Central memory CD4-positive, alpha-beta T cell (primary cell): ENCODE results near the gene SPHKAP.
"Not testable (repeated sequence)": the region's sequence is repeated elsewhere in the genome, so short reads cannot be mapped to it uniquely, and the experiment has no call there.

Source experiments
- DNase-seq: peaks from one replicate; pipeline ENCODE4 v3.0.0; 2022

The SPHKAP gene

GRCh38 chr2:228103379-228103778 lies 78.1 kb downstream of the SPHKAP start:
- DNase-seq = no peak

DNA sequence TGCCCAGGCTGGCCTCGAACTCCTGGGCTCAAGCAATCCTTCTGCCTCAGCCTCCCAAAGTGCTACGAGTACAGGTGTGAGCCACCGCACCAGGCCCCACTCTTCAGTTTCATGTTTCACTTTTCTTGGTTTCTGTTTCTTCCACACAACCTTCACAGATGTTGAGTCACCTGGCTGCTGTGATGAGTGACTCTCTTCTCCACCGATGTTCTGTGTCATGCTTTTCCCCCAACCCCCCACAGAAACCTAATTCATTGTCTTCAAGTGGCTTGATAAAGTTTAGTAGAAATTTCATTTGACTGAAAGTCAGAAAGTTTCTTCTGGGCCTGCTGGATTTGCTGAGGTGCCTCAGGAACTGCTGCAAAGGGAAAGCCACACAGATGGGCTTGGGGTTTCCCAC lies 78.5 kb downstream of the SPHKAP start:
- DNase-seq = no peak

DNA sequence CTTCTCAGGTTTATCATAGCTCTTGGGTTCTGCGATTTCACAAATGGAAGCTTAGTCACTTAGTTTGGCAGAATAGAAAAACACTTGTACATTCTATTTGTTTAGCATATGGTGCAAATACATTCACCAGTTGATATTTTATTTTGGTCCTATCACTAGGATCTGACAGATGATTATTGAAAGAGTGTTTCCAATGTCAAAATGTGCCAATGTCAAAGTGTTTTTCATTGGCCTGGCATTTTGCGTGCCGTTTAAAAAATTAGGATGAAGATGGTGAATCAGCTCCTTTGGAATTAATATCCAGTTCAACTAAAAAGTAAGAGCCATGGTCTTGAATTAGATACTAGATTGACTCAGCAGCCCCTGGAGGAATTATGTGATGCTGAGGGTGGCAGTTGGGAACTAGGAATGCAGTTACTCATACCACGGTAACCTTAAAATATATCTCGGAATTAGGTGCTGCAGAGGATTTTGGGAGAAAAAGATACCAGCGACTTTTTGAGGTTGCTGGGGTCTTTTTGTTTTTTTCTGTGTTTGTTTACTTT lies 87.0 kb downstream of the SPHKAP start:
- DNase-seq = no peak

DNA sequence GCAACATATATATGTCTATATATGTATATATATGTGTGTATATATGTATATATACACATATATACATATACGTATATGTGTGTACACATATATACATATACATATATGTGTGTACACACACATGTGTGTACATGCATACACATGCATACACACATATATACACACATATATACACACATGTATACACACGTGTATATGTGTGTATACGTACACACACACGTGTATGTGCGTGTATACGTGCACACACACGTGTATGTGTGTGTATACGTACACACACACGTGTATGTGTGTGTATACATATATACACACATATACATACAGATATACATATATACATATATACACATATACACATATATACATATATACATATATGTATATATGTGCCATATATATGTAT lies 89.4 kb downstream of the SPHKAP start:
- no peak for DNase-seq

DNA sequence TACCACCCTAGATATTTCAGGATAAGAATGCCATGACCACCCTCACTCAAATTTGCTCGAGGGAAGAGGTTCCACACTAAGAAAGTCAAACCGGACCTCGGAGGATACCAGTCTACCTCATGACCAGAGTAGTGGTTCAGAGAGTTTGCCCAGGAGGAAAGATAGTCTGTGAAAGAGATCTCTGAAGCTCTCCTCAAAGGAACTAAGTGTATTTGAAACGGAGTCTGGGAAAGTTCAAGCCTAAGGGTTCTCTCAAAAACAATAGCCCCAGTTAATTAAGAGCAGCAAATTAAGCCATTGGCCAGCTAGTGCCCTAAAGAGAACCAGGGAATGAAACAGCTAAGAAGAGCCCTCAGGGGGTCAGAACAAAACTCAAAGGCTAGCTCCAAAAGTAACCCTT lies 94.9 kb downstream of the SPHKAP start:
- DNase-seq = no peak

DNA sequence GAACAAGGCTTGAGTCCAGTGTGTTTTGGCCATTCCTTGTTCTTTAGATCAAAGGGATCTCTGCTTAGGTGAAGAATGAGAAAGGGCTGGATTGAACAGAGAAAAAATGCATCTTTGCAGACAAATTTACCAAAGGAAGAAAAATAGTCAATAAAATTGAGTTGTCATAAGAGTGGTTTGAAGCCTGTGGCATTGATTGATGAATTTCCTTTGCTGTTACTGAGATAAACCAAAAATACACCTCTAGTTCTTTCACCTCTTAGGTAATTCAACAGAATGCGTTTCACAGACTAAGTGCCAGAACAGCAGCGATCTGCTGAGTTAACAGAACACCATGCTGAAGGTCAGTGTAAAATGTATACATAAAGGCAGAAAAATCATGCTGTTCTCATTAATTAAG lies 96.8 kb downstream of the SPHKAP start:
- no peak for DNase-seq

DNA sequence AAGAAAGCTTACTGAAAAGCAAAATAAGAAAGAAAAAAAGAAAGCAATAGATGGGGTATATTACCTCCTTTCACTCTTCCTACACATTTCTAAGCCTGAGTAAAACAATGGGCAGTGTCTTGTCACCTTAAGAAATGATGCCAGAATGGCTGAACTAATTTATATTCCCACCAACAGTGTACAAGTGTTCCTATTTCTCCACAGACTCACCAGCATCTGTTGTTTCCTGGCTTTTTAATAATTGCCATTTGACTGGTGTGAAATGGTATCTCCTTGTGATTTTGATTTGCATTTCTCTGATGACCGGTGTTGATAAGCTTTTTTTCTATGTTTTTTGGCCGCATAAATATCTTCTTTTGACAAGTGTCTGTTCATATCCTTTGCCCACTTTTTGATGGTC lies 98.4 kb downstream of the SPHKAP start:
- DNase-seq = no peak

GRCh38 chr2:228082571-228082970 lies 98.9 kb downstream of the SPHKAP start:
- DNase-seq = no peak

GRCh38 chr2:228079194-228079593 lies 102.3 kb downstream of the SPHKAP start:
- DNase-seq = no peak

DNA sequence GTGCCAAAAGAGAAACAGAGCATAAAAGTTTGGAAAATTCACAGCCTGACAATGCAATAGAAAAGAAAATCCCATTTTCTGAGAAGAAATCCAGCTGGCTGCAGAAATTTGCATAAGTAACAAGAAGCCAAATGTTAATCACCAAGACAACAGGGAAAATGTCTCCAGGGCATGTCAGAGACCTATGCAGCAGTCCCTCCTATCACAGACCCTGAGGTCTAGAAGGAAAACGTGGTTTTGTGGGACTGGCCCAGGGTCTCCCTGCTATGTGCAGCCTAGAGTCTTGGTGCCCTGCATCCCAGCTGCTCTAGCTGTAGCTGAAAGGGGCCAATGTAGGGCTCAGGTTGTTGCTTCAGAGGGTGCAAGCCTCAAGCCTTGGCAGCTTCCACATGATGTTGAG lies 104.8 kb downstream of the SPHKAP start:
- not testable (repeated sequence) for DNase-seq

- DNase-seq = no peak
Measured at GRCh38 chr2:228072669-228073068, 108.8 kb downstream of the SPHKAP start.

GRCh38 chr2:228067309-228067708 lies 114.2 kb downstream of the SPHKAP start:
- DNase-seq = no peak

DNA sequence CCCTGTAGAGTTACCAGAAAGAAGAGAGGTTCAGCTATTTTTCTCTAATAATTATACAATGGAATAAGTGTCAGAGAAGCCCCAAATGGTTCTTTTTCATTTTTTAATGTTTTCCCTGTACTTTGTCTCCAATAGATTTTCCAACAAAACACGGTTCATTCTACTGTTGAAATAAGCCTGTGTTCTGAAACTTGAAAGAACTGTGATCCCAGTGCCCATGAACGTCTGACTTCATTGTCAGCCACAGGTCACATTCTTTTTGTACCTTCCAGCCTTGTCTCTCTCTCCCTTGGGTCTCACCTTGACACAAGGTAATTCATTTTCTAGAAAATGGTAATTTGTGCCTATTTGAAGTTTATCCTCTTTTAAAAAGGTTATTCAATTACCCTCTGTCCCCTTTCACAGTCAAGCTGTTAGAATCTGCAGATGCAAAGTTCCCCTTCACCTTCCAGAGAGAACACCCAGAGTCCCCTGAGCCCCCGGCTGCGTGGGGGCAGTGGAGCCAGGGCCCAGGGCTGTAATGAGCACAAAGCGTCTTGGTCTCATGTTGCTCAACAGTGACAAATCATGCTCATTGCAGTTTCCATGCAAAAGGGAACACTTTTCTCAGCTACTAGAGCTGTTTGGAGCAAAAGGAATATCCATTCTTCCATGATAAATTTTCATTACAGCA lies 115.2 kb downstream of the SPHKAP start:
- DNase-seq = no peak

- no peak for DNase-seq
Measured at GRCh38 chr2:228065686-228066085, 115.8 kb downstream of the SPHKAP start.

DNA sequence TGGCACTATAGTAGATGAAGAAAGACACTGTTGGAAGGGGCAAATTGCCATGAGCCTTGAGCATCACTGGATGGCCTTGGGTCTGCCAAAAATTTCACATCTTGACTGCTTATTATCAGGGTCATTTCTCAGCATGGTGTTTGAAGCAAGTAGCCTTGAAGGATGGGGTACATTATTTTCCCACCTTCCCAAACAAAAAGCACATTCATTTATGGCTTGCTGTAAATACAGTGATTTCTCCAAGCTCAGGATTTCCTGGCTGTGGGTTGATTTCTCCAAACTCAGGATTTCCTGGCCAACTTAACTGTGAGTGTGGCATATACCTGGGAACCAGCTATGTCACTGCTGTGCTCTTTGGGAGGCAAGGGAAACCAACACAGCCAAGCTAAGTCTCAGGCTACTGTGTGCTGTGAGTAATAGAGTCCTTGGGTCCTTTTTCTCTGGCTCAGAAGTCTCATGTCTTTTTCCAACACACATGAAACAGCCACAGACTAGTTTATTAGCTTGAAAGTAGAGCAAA lies 116.6 kb downstream of the SPHKAP start:
- no peak for DNase-seq

- DNase-seq = no peak
Measured at GRCh38 chr2:228064024-228064423, 117.5 kb downstream of the SPHKAP start.

DNA sequence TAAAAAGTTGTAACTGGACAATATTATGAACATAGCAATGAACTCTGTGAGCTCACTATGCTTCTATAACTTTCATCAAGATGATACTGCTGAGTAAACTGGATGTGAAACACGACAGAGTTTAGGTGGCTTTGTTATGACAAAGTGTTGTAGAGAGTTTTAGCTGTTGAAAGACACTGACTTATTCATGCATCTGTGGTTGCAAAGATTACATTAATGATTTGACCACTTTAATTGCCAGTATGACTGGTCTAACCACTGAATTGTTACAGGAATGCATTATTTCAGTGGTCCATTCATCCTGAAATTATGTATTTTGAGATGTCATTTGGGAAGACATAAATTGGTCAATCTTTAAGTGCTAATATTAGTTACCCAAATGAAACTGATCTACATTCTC lies 117.9 kb downstream of the SPHKAP start:
- DNase-seq = no peak

- DNase-seq = no peak
Measured at GRCh38 chr2:228059735-228060134, 121.8 kb downstream of the SPHKAP start.

DNA sequence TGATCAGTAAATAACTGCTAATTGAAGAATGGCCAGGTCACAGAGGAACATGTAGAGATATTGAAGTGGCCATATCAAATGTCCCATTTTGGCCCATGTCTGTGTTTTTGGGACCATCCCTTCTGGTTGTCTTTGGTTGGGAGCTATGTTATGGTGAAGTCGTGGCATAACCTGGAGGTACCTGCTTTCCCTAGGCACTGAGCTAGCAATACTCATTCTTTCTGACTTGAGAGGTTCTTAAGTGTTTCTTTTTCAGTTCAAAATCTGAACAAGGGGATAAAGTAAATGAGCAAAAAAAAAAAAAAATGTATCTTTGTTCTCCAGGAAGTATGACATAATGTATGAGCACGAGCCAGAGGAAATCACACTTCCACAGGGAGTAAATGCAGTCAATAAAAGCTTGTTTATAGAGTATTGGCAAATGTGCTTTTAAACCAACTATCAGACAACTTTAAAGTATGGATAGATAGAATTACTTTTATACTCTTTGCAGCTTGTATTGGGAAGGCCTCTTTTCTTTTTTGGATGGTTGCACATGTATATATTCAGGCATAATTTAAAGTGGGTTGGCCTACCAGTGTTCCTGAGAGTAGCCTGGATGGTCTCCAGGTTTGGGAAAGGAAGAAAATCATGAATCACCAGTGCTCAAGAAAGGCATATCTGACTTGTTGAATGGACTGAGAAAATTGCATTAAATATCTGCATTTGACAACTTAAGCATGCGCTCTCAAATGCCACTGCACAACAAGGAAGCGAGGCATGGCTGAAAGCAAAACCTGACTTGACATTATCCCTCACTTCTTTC lies 125.0 kb downstream of the SPHKAP start:
- DNase-seq = no peak

DNA sequence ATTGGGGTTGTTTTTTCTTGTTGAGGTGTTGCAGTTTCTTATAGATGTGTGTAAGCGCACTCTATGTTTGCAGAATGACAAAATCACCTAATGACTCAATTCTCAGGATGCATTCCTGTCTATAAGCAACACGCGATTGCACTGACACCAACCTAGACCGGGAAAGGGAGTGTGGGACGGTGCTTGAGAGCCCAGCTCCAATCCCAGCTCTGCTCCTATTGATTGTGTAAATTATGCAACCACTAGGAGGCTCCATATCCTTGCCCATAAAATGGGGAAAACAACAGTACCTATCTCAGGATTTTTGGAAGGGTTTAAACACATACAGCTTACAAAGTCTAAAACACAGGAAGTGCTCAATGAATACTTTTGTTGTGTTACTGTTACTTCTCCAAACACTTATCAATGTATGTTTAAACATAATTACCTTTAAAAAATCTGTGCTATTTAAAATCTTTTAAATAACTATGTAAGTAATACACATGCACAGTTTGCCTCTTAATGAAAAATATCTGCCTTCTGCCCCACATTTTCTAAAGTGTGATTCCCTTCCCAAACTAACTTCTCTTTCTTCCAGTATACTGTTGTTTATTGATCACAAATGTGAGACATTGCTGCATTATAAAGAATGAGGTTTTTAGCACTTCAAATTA lies 132.5 kb downstream of the SPHKAP start:
- no peak for DNase-seq

DNA sequence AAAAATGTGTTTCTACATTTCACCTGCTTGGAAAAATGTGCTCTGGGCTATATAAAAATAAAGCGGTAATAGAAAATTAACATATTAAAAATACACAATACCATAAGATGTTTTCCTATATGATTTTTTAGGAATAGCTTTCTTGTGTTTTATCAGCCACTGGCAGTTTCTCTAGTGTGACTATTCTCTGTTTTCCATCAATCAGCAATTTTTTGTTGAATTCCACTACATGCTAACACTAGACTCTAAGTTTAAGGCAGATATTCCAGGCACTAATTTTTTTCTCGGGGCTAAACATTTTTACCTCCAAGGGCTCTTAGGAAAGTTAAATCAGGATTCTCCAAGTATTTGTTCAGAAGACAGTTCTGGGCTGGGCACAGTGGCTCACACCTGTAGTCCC lies 140.5 kb downstream of the SPHKAP start:
- no peak for DNase-seq

DNA sequence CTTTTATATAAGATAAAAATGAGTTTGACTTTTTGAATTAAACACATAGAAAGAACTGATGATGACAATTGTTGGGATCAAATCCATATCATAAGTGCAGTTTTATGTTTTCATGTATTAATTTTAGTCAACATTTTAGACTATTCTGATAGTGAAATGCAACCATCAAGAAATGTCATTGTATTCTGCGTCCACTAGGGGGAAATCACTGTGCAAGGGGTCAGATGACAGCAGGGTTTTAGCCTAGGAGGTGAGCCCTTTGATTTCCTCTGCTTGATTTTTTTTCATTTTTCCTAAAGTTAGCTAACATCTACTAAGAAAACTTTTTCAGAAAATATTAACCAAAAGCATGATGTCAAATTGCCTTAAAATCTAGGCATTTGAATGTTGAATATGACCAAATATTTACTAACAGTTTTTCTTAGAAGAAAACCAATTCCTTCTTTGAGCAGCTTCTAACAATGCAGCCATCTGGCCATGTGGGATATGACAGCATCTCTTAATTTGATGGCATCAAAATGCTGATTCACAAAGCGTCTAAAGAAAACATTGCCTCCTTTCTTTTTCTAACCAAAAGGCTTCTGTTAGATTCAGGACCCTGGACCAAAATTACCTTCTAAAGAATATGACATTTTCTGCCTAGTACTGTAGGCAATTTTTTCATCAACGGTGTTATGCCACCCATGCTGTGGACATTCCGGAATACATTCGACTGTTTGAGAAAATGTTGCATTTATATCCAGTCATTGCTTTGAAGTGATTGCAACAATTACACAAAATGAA lies 141.5 kb downstream of the SPHKAP start:
- no peak for DNase-seq

DNA sequence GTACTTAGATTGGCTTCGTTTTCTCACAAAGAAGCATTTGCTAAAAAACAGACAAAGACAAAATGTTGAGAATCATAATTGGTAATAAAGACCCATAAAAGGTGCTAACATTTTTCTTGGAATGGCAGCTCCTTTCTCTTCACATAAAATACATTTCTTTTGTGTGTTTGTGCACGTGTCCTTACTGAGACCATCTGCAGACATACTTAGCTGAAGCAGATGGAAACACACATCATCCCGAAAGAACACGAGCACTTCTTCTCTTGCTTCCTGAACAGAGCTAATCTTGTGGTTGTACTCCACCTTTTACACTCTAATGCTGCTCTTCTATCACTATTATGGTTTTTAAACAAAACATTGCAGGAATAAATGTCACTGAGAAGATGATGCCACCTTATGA lies 142.5 kb downstream of the SPHKAP start:
- DNase-seq = no peak
